GM21825 (cell line): Measurements from ENCODE around the gene ATP13A3.

Experiments used
- ATAC-seq: cut with Tn5 transposase; IDR thresholded peaks from one replicate; pipeline ENCODE4 v1.9.1; 2021; ENCODE audit warnings: mild to moderate bottlenecking, moderate library complexity; ENCODE audit not compliant: unreplicated experiment

The ATP13A3 gene

DNA sequence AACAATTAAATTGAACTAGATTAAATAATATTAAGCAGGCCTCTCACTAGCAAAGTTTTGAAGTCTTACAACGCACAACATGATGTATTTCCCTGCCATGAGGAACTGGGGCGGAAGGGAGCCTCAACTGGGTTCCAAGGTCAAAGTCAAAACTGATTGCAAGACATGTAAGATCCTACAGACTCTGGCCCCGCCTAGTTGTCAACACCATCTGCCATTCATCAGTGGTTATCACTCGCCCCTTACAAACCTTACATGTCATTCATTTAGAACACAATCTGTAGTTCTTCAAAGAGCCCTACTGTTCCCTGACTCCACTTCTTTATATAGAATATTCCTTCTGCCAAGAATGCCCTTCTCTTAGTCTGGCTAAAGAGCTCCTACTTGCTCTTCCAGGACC lies 10.0 kb downstream of the ATP13A3 start:
- no peak for ATAC-seq

DNA sequence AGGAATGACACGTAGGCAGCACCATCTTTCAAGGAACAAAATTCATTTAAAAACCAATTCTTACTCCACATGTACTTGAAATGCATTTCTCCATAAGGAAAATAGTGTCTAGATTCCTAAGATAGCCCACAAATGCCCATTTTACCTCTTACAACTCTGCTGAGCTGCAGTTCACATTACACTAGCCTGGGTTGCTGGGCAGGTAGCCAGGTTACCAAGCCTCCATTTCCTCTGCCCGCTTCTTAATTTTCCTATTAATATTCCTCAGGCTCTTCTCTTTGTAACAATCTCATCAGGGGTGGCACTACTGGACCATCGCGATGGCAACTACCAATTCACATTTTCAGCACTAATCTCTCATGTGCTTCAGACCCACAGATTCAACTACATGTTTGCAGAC lies 10.8 kb downstream of the ATP13A3 start:
- no peak for ATAC-seq

DNA sequence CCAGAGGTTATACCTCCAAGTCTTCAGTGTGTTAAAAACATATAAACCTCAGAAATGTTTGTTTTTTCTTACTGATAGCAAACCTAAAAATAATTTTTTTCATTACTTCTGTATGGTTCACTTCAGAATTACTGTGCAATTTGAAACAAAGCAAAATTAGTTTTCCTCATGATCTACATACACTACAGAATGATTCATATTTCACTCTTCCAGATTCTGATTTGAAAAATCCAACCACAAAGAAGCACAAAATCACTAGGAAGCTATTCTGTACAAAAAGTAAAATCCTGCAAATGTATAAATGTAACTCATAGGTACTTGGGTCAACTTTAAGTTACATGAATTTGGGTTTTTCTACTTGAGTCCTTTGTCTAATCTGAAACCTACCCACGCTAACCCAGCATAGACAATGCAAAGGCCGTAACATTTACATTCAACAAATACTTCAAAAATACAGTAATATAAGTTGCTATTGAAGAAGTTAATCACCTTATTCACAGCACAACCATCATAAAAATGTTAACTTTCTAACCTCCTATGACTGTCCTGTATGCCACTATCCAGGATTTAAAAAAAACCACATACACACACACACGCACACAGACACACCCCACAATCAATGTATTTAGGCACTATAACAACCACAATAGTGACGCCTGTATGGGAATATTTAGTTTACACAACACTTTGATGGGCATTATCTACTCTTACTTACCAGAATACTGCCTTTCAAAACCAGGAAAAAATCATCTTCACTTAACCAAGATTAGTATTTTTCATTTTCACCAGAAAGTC lies 11.5 kb downstream of the ATP13A3 start:
- ATAC-seq, result no peak

- no peak for ATAC-seq
Measured at GRCh38 chr3:194474675-194475074, 12.1 kb downstream of the ATP13A3 start.

DNA sequence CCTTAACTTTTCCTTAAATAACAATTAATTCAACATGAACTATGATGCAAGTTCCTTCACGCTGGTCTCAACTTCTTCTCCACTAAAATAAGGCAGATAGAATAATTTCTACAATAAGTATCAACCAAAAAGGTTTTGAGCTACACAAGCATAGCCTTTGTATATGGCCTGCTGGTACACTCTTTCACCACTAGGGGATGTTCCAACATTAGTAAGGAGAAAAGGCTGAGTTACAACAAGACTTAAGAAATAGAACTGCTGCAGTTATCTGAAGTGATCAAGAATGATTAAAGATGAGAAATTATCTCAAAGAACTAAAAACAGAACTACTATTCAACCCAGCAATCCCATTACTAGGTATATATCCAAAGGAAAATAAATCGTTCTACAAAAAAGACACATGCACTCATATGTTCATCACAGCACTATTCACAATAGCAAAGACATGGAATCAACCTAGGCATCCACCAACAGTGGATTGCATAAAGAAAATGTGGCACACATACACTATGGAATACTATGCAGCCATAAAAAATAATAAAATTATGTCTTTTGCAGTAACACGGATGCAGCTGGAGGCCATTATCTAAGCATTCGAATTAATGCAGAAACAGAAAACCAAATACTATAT lies 14.4 kb downstream of the ATP13A3 start:
- peak; percentile 82 for ATAC-seq

- ATAC-seq, result no peak
Measured at GRCh38 chr3:194471863-194472262, 14.9 kb downstream of the ATP13A3 start.

DNA sequence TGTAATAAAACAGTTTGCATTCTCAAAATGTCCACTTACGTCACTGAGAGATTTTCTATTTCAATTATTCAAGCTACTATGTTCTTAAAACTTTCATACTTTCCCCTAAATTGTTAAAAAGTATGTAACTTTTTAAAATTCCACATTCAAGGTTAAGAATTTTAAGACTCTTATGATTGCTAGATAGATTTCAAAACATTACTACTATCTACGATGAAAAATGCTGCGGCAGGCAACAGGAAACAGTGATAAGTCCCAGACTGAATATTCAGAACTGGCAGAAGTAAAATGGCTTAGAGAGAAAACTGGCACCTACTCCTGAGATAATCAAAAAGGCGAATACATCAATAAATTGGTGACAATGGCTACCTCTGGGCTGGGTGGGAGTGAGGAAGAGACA lies 16.2 kb downstream of the ATP13A3 start:
- ATAC-seq, result no peak

GRCh38 chr3:194469977-194470376 lies 16.8 kb downstream of the ATP13A3 start:
- no peak for ATAC-seq

- no peak for ATAC-seq
Measured at GRCh38 chr3:194468086-194468485, 18.7 kb downstream of the ATP13A3 start.

- no peak for ATAC-seq
Measured at GRCh38 chr3:194466761-194467356, 19.9 kb downstream of the ATP13A3 start.

GRCh38 chr3:194465920-194466570 lies 20.8 kb downstream of the ATP13A3 start:
- no peak for ATAC-seq

DNA sequence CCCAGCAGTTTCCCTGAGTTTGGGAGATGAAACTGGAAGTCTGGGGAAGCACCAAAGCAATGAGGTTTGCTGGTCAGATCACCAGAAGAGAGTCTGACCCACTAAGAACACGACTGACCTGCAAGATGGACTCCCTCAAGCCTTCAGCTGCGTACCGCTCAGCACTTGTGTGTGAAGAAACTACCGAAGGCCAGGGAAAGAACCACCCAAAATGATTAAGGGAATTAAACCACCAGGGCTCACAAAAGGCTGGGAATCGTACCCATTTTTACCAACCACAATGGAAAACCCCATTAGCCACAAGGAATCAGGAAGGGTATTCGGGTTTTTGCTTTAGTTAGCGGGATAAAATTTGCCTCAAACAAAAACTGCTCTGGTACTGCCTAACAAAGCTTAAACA lies 21.6 kb downstream of the ATP13A3 start:
- ATAC-seq, result no peak

GRCh38 chr3:194464692-194465091 lies 22.1 kb downstream of the ATP13A3 start:
- ATAC-seq, result no peak

DNA sequence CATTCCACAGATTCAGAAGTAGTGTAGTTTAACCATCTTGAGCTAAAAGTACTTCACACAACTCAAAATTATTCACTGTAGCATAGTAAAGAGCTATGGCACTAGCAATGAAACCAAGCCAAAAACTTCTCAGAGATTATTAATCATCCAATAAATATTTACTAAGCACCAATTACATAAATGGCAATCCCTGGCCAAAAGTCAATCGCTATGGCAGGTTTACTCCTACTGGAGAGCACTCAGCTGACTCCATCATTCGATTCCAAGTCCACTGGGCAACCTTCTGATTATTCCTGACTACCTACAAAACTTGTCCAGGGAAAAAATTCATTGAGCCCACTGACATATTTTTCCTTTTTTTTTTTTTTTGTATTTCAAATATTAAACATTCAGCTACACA lies 23.9 kb downstream of the ATP13A3 start:
- ATAC-seq, result no peak

GRCh38 chr3:194460566-194460965 lies 26.2 kb downstream of the ATP13A3 start:
- no peak for ATAC-seq

DNA sequence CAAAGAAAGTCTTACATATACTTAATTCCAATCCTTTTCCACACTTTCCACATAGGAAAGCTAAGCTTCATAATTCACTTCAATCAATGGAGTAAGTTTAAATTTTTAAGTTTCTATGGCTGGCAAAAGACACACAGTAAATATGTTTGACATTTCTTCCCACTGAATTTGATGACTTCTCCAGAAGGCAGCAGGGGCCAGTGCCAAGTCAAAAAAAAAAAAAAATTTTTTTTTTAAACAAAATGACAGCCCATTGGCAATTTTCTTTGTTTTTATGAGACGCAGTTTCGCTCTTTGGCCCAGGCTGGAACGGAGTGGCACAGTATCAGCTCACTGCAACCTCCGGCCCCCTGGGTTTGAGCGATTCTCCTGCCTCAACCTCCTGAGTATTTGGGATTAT lies 28.7 kb downstream of the ATP13A3 start:
- no peak for ATAC-seq

DNA sequence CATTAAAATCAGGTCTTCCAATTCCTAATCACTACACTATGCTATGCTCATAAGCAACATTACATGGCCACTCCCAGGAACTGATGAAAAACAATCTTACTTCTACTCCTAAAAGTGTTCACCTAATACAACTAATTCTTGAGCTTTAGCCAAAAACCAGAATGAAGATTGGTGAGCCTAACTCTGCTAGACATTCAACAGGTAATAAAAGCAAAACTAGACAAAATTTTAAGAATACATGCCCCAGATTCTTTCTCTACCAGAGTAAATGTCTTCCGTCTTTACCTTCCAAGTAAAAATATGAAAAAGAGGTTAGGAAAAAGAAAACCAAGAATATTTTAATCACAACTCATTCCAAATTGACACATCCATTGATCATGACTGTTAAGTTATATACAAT lies 31.3 kb downstream of the ATP13A3 start:
- ATAC-seq, result no peak

DNA sequence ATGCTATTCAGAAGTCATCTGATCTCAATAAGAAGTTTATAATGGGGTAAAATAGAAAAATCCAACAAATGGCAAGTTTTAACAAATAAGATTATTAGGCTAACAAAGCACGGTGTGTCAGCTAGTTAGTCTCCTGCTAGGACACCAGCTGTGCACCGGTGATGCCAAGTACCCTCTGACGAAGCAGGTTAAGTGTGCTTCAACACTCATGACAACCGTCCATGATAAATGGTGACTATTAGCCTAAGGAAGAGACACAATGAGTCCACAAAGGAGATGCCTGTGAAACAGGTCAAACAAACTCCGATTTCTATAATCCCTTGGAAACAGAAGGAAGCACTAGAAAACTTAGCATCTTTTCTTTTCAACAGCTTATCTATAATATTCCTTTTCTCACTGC lies 36.5 kb downstream of the ATP13A3 start:
- ATAC-seq, result no peak

GRCh38 chr3:194449913-194450312 lies 36.9 kb downstream of the ATP13A3 start:
- ATAC-seq, result no peak

DNA sequence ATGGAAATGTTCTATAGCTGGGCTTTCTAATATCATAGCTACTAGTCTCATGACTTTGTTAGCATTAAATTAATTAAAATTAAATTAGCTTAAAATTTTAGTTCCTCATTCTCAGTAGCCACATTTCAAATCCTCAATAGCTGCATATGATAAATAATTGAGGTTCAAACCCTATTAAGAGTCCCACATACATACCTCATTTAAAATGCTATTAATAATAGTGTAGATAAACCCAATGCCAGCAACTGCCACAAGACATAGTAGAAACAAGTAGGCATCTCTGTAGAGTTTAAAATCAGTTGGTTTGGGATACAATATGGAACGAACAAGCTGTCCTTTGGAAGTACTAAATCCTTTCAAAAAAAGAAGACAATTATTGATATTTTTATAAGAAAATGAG lies 39.1 kb downstream of the ATP13A3 start:
- ATAC-seq, result no peak

GRCh38 chr3:194447161-194447560 lies 39.6 kb downstream of the ATP13A3 start:
- no peak for ATAC-seq

GRCh38 chr3:194446754-194447153 lies 40.0 kb downstream of the ATP13A3 start:
- ATAC-seq, result no peak
